ENCODE measurements around the gene IGFN1.

DNA sequence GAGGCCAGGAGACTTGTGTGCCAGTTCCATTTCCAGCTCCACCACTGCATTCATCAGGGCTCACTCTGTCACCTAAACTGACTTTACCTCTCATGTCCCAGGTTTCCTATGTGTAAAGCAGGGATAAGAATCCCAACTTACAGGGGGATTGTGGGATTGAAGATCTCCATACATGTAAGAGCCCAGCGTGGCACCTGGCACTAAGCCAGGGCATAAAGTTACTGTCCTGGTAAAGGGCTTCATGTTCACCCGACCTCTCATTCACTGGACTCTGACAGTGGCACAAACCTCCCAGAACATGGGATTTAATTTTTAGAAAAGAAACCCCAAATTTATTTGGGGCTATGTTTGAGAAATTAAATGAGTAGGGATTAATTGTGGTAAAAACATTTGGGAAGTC, 8.9 kb upstream of the IGFN1 start:
- TF ChIP-seq, protein P1, sequence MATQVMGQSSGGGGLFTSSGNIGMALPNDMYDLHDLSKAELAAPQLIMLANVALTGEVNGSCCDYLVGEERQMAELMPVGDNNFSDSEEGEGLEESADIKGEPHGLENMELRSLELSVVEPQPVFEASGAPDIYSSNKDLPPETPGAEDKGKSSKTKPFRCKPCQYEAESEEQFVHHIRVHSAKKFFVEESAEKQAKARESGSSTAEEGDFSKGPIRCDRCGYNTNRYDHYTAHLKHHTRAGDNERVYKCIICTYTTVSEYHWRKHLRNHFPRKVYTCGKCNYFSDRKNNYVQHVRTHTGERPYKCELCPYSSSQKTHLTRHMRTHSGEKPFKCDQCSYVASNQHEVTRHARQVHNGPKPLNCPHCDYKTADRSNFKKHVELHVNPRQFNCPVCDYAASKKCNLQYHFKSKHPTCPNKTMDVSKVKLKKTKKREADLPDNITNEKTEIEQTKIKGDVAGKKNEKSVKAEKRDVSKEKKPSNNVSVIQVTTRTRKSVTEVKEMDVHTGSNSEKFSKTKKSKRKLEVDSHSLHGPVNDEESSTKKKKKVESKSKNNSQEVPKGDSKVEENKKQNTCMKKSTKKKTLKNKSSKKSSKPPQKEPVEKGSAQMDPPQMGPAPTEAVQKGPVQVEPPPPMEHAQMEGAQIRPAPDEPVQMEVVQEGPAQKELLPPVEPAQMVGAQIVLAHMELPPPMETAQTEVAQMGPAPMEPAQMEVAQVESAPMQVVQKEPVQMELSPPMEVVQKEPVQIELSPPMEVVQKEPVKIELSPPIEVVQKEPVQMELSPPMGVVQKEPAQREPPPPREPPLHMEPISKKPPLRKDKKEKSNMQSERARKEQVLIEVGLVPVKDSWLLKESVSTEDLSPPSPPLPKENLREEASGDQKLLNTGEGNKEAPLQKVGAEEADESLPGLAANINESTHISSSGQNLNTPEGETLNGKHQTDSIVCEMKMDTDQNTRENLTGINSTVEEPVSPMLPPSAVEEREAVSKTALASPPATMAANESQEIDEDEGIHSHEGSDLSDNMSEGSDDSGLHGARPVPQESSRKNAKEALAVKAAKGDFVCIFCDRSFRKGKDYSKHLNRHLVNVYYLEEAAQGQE (IDR thresholded peaks at IDR 0.05; ENCODE audit: unreplicated experiment): no peak
- no peak for TF ChIP-seq CTCF (conservative IDR thresholded peaks at IDR 0.05; ENCODE audit: low read depth in 2 of 2)
- no peak for TF ChIP-seq POLR2AphosphoS5 (IDR thresholded peaks at IDR 0.05; ENCODE audit: low read depth)
